BLaER1 treated with 17β-estradiol and CSF1 and Interleukin-3, amounts not matched to agents 10 nM and 100 nM (cell line): Measurements from ENCODE around the gene PAX3.

Experiments
- H3K27ac ChIP-seq, 11 experiments: shearing (Covaris generic); formaldehyde crosslinking; 2 replicates each; pipeline ENCODE4 v1.8.1; 2022
- H3K27me3 ChIP-seq, 11 experiments: shearing (Covaris generic); formaldehyde crosslinking; 2 replicates each; pipeline ENCODE4 v1.8.1; 2022
- H3K36me3 ChIP-seq, 11 experiments: shearing (Covaris generic); formaldehyde crosslinking; 2 replicates each; pipeline ENCODE4 v1.8.1; 2022
- H3K4me1 ChIP-seq, 10 experiments: shearing (Covaris generic); formaldehyde crosslinking; 2 replicates each; pipeline ENCODE4 v1.8.1; 2022
- H3K4me2 ChIP-seq, 11 experiments: shearing (Covaris generic); formaldehyde crosslinking; 2 replicates each; pipeline ENCODE4 v1.8.1; 2022
- H3K4me3 ChIP-seq, 10 experiments: shearing (Covaris generic); formaldehyde crosslinking; 2 replicates each; pipeline ENCODE4 v1.8.1; 2022
- H3K9ac ChIP-seq, 11 experiments: shearing (Covaris generic); formaldehyde crosslinking; 2 replicates each; pipeline ENCODE4 v1.8.1; 2022
- H3K9me3 ChIP-seq, 11 experiments: shearing (Covaris generic); formaldehyde crosslinking; replicated peaks in 1 of 11; 2 replicates each; pipeline ENCODE4 v1.8.1; 2022
- H4K20me1 ChIP-seq, 11 experiments: shearing (Covaris generic); formaldehyde crosslinking; 2 replicates each; pipeline ENCODE4 v1.8.1; 2022
- Cebpa-rat ChIP-seq, 11 experiments: shearing (Covaris generic); IDR thresholded peaks; 2 replicates each; pipeline ENCODE4 v1.8.1; 2022

Gene PAX3

DNA sequence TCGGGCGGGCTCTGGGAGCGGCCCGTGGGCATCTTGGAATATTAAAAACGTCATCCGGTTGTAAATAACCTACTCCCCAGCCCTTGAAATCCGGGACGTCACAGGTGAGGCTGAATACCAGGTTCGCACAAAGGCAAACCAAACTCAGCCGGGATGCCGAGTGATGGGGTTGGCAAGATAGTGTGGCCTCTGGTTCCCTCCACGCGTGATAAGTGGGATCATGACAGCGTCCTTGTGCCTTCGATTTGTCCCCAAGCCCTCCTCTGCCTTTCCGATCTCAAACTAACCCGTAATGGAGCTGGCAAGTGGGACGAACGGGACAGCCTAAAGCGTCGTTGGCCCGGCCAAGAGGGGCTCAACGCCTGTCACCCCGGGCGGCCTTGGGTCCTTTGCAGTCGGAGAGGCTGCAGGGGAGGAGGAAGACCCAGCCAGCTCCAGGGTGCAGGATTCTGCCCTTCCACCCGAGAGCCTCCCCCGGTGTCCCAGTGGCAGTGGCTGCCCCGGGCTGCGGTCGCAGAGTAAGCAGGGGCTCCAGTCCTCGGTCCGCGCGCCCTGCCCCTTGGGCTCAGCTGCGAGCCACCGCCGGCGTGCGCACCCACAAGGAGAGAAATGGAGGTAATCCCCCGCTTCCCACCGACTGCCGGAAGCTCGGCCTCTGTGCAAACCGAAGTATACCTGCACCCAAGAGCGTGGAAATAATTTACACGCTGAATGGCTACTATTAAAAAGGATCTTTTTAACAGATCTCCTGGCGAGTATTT lies 13.4 kb upstream of the PAX3 start:
- Histone ChIP-seq H4K20me1 (peaks cover 0 to 27% (median 5%) of the 10 kb centered on the region in 11 experiments; a peak in 10 of 22 replicates), H3K4me1 (peaks cover 11 to 24% (median 18%) of the 10 kb centered on the region in 10 experiments), H3K27ac (no peak overlapping the region), H3K9me3 (peaks cover 16 to 40% (median 29%) of the 10 kb centered on the region in 11 experiments), H3K4me3 (no peak overlapping the region), H3K36me3 (no peaks in the 10 kb centered on the region), H3K27me3 (peaks cover 66 to 77% (median 70%) of the 10 kb centered on the region in 11 experiments), H3K4me2 (no peak overlapping the region), H3K9ac (no peak overlapping the region)
- no peak for TF ChIP-seq Cebpa-rat (IDR thresholded peaks at IDR 0.05)

DNA sequence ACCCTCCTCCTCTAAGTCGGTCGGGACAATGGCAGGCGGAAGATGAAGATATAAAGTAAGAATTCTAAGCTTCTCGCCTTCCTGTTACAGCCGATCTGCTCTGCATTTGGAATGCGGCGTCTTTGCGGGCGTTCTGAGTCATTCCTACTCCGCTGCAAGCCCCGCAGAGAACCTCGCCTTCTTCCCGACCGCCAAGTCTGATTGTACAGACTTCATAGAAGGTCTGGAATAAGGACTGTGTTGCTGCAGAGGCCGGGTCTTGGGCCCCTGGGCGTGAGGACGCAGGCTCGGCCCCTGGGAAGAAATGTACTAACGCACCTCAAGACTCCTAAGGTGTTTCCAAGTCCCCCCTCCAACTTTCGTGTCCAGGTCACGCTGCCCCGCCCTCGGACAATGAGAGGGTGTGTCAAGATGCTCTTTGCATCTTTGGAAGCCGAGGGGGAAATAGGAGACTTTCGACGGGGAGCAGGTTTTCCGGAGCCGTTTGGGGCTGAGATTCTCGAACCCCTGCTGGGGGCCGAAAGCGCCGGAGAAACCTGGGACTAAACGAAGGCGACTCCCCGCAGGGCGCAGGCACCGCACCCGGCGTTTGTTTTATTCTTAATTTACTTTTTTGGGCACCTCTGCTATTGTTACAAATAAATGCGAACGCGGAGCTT lies 12.7 kb upstream of the PAX3 start:
- peaks cover 16 to 47% (median 35%) of the 10 kb centered on the region in 11 experiments for H3K9me3 ChIP-seq
- H3K27ac ChIP-seq = no peak overlapping the region
- no peaks in the 10 kb centered on the region for H3K36me3 ChIP-seq
- peaks cover 0 to 20% (median 5%) of the 10 kb centered on the region in 11 experiments; a peak in 9 of 22 replicates for H4K20me1 ChIP-seq
- H3K9ac ChIP-seq = no peak overlapping the region
- H3K27me3 ChIP-seq = peaks cover 73 to 85% (median 77%) of the 10 kb centered on the region in 11 experiments
- peaks cover 10 to 18% (median 13%) of the 10 kb centered on the region in 10 experiments for H3K4me1 ChIP-seq
- H3K4me2 ChIP-seq = no peak overlapping the region
- H3K4me3 ChIP-seq = no peak overlapping the region
- no peak for TF ChIP-seq Cebpa-rat (IDR thresholded peaks at IDR 0.05)

DNA sequence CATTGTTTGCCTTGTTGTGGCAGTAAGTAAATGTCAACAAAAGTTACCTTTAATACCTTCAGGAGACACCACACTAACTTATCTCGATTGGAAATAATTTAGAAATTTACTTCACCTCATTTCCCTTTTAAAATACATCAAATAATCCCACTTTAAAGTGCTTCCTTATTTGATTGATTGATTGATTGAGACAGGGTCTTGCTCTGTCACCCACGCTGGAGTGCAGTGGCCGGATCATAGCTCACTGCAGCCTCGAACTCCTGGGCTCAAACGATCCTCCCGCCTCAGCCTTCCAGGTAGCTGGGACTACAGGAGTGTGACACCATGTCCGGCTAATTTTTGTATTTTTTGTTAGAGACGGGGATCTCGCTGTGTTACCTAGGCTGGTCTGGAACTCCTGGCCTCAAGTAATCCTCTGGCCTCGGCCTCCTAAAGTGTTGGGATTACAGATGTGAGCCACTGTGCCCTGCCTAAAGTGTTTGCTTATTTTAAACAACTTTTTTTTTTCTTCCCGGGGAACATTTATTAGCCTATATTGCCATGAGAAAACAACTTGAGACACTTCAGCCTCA lies 12.0 kb upstream of the PAX3 start:
- Histone ChIP-seq H3K4me2 (no peak overlapping the region), H4K20me1 (peaks cover 0 to 14% (median 5%) of the 10 kb centered on the region in 11 experiments; a peak in 9 of 22 replicates), H3K36me3 (no peaks in the 10 kb centered on the region), H3K27me3 (peaks cover 80 to 91% (median 83%) of the 10 kb centered on the region in 11 experiments), H3K9me3 (peaks cover 16 to 47% (median 35%) of the 10 kb centered on the region in 11 experiments), H3K4me3 (no peak overlapping the region), H3K27ac (no peak overlapping the region), H3K4me1 (peaks cover 7 to 14% (median 12%) of the 10 kb centered on the region in 10 experiments), H3K9ac (no peak overlapping the region)
- no peak for TF ChIP-seq Cebpa-rat (IDR thresholded peaks at IDR 0.05)

DNA sequence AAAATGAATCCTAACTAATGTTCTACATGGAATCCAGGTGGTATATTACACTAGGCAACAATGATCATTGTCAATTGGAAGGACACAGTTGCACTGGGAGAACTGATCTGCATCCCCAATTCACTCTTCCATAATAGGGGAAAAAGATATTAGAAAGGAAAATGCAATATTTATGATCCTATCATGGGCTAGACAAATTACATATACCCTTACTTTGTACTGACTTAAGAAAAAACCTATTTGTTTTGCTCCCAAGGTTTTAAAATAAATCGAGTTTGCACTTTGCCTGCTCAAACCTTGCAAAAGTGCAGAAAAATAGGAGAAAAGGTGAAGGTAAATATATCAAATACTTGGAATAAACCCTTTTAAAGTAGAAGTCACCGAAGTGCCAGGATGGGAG lies 11.0 kb upstream of the PAX3 start:
- H3K27ac ChIP-seq = no peak overlapping the region
- H3K9ac ChIP-seq = no peak overlapping the region
- peaks cover 5 to 19% (median 16%) of the 10 kb centered on the region in 10 experiments; a peak in 18 of 20 replicates for H3K4me1 ChIP-seq
- no peak overlapping the region; a peak in 1 of 22 replicates for H3K4me2 ChIP-seq
- no peak overlapping the region for H3K4me3 ChIP-seq
- TF ChIP-seq Cebpa-rat (IDR thresholded peaks at IDR 0.05) = no peak
- H3K36me3 ChIP-seq = no peaks in the 10 kb centered on the region
- H4K20me1 ChIP-seq = peaks cover 0 to 14% (median 8%) of the 10 kb centered on the region in 11 experiments; a peak in 12 of 22 replicates
- H3K27me3 ChIP-seq = peaks cover 90 to 96% (median 92%) of the 10 kb centered on the region in 11 experiments
- peaks cover 16 to 47% (median 35%) of the 10 kb centered on the region in 11 experiments for H3K9me3 ChIP-seq

DNA sequence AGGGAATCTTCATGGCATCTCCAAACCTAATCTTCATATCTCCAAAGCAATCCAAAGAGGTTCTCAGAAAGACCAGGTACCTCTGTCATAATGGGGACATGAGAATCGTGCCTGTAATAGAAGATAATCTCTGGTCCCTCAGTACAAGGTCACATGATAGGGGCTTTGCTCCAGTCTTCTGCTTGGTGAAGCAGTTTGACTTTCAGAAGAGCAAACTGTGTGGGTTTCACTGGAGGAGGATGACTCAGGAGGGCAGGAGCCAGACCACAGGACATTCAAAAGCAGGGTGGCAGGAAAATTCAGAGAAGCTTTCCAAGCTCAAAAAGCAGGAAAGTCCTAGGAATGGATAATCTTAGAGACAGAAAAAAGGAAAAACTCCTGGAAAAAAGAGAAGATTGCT lies 10.6 kb upstream of the PAX3 start:
- Histone ChIP-seq H3K36me3 (no peaks in the 10 kb centered on the region), H3K4me1 (peaks cover 5 to 23% (median 20%) of the 10 kb centered on the region in 10 experiments; a peak in 18 of 20 replicates), H3K4me2 (no peak overlapping the region; a peak in 1 of 22 replicates), H3K9ac (no peak overlapping the region), H3K9me3 (peaks cover 16 to 47% (median 35%) of the 10 kb centered on the region in 11 experiments), H3K27me3 (peaks cover 92 to 100% (median 96%) of the 10 kb centered on the region in 11 experiments), H4K20me1 (peaks cover 0 to 18% (median 7%) of the 10 kb centered on the region in 11 experiments; a peak in 11 of 22 replicates), H3K27ac (no peak overlapping the region), H3K4me3 (no peak overlapping the region)
- no peak for TF ChIP-seq Cebpa-rat (IDR thresholded peaks at IDR 0.05)

DNA sequence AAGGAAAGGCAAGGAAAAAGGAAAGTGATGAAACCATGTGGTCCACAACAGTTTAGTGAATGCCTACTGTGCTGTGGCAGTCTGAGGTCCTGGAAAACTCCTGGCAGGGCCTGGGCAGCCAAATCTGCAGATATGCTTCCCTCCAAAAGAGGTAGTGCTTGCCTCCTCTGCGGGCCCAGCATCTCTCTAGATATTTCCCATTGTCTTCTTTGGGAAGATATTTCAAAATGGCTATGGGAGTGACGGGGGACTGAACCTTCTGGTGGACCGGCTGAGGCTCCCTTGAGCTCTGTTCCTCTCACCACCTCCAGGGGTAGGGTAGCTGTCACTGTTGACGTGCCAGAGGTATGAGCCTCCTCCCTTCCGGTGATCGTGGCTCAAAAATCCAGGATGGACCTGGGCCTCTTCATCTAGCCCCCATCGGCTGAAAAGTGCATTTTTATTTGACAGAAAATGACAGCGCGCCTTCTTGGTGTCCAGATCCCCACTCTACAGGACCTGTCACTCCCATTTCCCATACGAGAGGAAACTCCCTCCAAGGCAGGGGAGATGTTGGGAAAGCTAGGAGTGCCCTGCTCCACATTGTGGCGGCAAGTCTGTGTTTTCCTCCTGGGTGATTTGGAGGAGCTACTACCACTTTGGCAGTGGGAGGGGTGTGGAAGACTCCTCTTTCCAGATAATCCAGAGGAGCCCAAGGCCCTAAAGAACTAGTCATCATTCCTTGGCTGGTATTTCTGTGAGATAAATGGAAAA lies 9.4 kb upstream of the PAX3 start:
- peaks cover 0 to 27% (median 7%) of the 10 kb centered on the region in 11 experiments; a peak in 11 of 22 replicates for H4K20me1 ChIP-seq
- no peak for TF ChIP-seq Cebpa-rat (IDR thresholded peaks at IDR 0.05)
- peaks cover 92 to 100% (median 100%) of the 10 kb centered on the region in 11 experiments for H3K27me3 ChIP-seq
- peaks cover 16 to 55% (median 44%) of the 10 kb centered on the region in 11 experiments for H3K9me3 ChIP-seq
- peaks cover 16 to 32% (median 29%) of the 10 kb centered on the region in 10 experiments for H3K4me1 ChIP-seq
- no peak overlapping the region for H3K4me3 ChIP-seq
- no peaks in the 10 kb centered on the region for H3K36me3 ChIP-seq
- H3K9ac ChIP-seq = no peak overlapping the region
- H3K27ac ChIP-seq = no peak overlapping the region
- H3K4me2 ChIP-seq = no peak overlapping the region

DNA sequence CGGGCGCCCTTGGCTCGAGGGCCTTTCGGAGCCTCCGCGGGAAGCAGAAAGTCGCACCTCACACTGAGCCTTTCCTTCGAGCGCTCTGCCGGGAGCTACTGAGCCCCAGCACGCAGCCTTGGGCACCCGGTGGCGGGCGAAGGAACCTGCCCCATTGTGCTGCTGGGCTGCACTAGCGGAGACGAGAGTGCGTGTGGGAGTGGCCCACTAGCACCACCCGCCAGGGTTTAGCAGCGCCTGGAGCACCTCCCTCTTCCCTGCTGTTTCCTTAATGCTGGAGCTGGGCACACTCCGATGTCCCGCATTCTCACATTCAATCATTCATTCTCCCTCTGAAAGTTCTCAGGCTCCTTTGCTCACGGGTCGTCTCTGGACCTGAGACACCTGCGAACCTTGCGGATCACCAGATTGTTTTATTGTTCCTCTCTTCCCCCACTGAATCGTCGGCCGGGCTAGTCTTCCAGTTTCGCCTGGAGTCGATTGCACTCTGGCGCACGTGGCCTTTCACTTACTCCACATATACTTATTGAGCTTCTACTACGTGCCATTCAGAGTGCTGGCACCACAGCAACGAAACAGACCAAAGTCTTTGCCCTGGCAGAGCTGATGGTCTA lies 8.5 kb upstream of the PAX3 start:
- H3K4me2 ChIP-seq = no peak overlapping the region
- H3K27me3 ChIP-seq = peaks cover 92 to 100% (median 100%) of the 10 kb centered on the region in 11 experiments
- H3K4me3 ChIP-seq = peak overlapping the region in 1 of 10 experiments; percentile 74; a peak in 1 of 20 replicates
- TF ChIP-seq Cebpa-rat (IDR thresholded peaks at IDR 0.05) = no peak
- H3K9me3 ChIP-seq = peaks cover 11 to 56% (median 45%) of the 10 kb centered on the region in 11 experiments
- no peak overlapping the region for H3K9ac ChIP-seq
- peaks cover 17 to 32% (median 29%) of the 10 kb centered on the region in 10 experiments for H3K4me1 ChIP-seq
- H4K20me1 ChIP-seq = peaks cover 0 to 29% (median 9%) of the 10 kb centered on the region in 11 experiments; a peak in 11 of 22 replicates
- H3K27ac ChIP-seq = no peak overlapping the region
- H3K36me3 ChIP-seq = no peaks in the 10 kb centered on the region
